Bone marrow (tissue), 2 donors: ENCODE measurements around the gene SPG11.
A peak's percentile ranks its signal among the peaks of the same experiment; 100 is the strongest.
"Not testable (repeated sequence)": the region's sequence is repeated elsewhere in the genome, so short reads cannot be mapped to it uniquely, and the experiment has no call there.

Source experiments
- DNase-seq, 2 donors: peaks; one replicate each; lab custom pipeline; 2025; lab: John Stamatoyannopoulos, UW

SPG11 gene

GRCh38 chr15:44606740-44607139 is 56.7 kb downstream of the SPG11 start:
- no peak for DNase-seq

- no peak for DNase-seq
These were observed 60.3 kb downstream of the SPG11 start for GRCh38 chr15:44603126-44603525.

GRCh38 chr15:44598892-44599291 is 64.6 kb downstream of the SPG11 start:
- peak in 1 of 2 donors; percentile 66 for DNase-seq

GRCh38 chr15:44598066-44598465 is 65.4 kb downstream of the SPG11 start:
- no peak for DNase-seq

GRCh38 chr15:44596511-44597010 is 66.9 kb downstream of the SPG11 start:
- DNase-seq = no peak

GRCh38 chr15:44595656-44596510 is 67.6 kb downstream of the SPG11 start:
- no peak for DNase-seq

- no peak for DNase-seq
These were observed 68.2 kb downstream of the SPG11 start for GRCh38 chr15:44595246-44595645.

- peak in 1 of 2 donors; percentile 5 for DNase-seq
These were observed 70.3 kb downstream of the SPG11 start for GRCh38 chr15:44593042-44593736.

- DNase-seq = no peak
These were observed 72.1 kb downstream of the SPG11 start for GRCh38 chr15:44591326-44591725.

- DNase-seq = no peak
These were observed 74.9 kb downstream of the SPG11 start for GRCh38 chr15:44588541-44588940.

GRCh38 chr15:44585633-44586032 is 77.8 kb downstream of the SPG11 start:
- DNase-seq = no peak

GRCh38 chr15:44584162-44584749 is 79.2 kb downstream of the SPG11 start:
- DNase-seq = peak in 1 of 2 donors; percentile 52

- no peak for DNase-seq
These were observed 83.4 kb downstream of the SPG11 start for GRCh38 chr15:44580105-44580504.

- DNase-seq = no peak
These were observed 88.7 kb downstream of the SPG11 start for GRCh38 chr15:44574734-44575133.

GRCh38 chr15:44573386-44573785 is 90.1 kb downstream of the SPG11 start:
- no peak for DNase-seq

- DNase-seq = no peak
These were observed 93.1 kb downstream of the SPG11 start for GRCh38 chr15:44570361-44570760.

- no peak for DNase-seq
These were observed 94.1 kb downstream of the SPG11 start for GRCh38 chr15:44569316-44569715.

GRCh38 chr15:44568338-44568737 is 95.1 kb downstream of the SPG11 start:
- no peak for DNase-seq

GRCh38 chr15:44566155-44566540 is 97.3 kb downstream of the SPG11 start:
- no peak for DNase-seq

- no peak for DNase-seq
These were observed 97.9 kb downstream of the SPG11 start for GRCh38 chr15:44565387-44566154.

GRCh38 chr15:44560926-44561325 is 102.5 kb downstream of the SPG11 start:
- DNase-seq = not testable (repeated sequence)
